Kasumi-1 (cell line): ENCODE measurements around the gene LRRK1.
"Not testable (repeated sequence)": the region's sequence is repeated elsewhere in the genome, so short reads cannot be mapped to it uniquely, and the experiment has no call there.

Source experiments
- DNase-seq, 2 experiments: peaks; one replicate each; lab custom pipeline; 2025; lab: John Stamatoyannopoulos, UW

LRRK1 gene

GRCh38 chr15:101092156-101092866 lies 173.2 kb downstream of the LRRK1 start:
- DNase-seq = no peak

DNA sequence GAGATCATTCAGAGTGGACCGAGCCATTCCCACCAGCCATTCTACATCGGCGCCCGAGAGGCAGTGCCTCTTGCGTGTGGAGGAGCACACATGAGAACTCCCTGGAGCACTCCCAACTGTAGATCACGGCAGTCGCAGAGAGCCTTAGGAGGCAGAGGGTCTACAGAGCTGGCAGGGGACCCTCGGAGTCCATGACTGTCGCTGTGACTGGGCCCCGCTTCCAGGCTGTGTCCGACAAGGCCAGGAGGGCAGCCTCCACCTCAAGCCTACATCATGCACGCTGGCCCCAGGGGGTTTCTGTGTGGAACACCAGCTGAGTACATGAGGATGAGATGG lies 173.7 kb downstream of the LRRK1 start:
- no peak for DNase-seq

DNA sequence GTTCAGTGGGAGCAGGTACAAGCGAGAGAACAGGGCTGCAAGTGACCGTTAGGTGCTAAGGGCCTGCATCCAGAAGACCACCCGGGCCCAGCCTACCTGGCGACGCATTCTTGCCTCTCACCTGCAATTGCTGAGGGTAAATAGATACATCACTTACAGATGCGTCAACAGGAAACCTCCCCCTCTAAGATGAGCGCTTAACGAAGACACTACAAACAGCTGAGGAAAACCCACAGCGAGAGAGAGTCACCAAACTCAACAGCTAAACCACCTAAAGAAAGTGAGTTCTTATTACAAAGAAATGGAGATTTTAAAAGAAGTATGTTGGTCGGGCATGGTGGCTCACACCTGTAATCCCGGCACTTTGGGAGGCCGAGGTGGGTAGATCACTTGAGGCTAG lies 174.8 kb downstream of the LRRK1 start:
- DNase-seq = no peak

DNA sequence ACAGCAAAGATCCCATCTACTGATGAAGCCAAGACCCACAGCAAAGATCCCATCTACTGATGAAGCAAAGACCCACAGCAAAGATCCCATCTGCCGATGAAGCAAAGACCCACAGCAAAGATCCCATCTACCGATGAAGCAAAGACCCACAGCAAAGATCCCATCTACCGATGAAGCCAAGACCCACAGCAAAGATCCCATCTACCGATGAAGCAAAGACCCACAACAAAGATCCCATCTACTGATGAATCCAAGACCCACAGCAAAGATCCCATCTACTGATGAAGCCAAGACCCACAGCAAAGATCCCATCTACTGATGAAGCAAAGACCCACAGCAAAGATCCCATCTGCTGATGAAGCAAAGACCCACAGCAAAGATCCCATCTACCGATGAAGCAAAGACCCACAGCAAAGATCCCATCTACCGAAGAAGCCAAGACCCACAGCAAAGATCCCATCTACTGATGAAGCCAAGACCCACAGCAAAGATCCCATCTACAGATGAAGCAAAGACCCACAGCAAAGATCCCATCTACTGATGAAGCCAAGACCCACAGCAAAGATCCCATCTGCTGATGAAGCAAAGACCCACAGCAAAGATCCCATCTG lies 176.7 kb downstream of the LRRK1 start:
- not testable (repeated sequence) for DNase-seq

DNA sequence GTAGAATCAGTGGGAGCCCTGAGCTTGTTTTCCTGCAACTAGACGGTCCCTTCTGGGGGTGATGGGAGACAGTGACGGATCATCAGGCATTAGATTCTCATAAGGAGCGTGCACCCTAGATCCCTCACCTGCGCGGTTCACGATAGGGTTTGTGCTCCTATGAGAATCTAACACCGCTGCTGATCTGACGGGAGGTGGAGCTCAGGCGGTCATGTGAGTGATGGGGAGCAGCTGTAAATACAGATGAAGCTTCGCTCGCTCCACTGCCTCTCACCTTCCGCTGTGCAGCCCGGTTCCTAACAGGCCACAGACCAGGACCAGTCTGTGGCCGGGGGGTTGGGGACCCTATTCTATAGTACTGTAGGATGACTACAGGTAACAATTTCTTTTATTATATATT lies 178.0 kb downstream of the LRRK1 start:
- DNase-seq = no peak

DNA sequence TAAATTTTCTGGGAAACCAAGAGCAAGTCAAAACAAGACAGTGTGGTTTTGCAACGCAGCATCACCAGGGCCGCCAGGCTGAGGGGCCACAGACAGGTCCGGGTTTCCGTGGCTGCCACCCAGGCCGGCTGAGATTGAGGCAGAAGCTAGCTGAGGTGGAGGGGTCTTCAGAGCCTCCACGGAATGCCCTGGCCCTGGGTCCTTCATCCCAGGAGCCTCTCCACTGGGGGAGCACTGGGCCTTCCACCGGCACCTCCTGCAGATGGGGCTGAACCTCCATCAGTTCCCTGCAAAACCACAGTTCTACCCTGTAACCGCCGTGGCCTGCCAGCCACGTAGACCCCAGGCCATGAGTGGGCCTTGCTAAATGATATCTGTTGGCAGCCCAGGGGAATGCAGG lies 180.0 kb downstream of the LRRK1 start:
- no peak for DNase-seq

DNA sequence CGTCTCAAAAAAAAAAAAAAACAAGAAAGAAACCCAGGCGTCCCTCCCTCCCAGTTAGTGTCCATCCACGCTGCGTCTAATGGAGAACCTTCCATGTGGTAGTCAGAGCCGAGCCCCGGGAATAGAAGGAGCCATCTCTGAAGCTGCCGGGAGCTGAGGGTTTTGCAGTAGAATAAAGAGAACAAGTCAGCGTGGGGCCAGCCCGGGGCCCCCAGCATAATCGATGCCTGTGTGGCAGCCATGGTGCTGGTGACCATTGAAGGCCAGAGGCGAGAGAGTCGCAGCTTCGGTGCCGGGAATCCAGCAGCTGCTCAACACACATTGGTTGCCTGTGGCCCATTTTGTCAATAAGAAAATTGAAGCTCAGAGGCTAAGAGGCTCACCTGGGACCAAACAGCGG lies 181.0 kb downstream of the LRRK1 start:
- DNase-seq = no peak

DNA sequence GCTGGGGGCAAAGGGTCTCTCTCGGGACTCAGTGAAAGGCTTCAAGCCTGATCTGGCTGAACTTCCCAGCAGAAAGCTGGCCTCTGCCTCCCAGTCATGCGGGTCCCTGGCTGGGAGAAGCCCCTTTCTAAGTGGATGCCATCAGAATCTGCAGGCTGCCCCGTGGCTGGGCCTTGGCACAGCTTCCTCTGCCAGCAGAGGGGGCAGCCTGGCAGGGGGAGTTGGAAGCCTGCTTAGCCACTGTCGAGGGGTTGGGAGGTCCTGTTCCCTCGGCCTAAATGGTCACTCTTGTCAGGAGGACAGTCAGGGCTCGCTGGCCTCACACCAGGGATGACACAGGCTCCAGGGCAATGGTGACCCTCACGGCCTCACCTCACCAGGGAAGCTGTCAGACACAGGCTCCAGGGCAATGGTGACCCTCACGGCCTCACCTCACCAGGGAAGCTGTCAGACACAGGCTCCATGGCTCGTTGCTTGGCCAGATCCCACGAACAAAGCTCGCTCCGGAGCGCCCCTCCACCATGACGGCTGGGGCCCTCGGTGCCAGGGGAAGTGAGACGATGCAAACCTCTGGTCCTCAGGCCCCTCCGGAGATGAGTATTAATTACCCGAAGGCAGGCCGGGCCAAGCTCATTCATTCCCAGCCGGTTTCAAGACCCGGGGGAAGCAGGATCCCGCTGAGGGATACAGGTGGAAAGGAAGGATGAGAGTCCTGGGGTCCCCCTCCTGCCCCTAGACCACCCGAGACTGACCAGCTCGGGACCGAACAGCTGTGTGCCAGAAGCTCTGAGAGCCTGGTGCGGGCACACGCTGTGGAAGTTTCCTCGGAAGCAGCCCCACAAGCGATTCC lies 181.7 kb downstream of the LRRK1 start:
- DNase-seq = no peak

- no peak for DNase-seq
Observed at GRCh38 chr15:101101676-101102075, 182.5 kb downstream of the LRRK1 start.

DNA sequence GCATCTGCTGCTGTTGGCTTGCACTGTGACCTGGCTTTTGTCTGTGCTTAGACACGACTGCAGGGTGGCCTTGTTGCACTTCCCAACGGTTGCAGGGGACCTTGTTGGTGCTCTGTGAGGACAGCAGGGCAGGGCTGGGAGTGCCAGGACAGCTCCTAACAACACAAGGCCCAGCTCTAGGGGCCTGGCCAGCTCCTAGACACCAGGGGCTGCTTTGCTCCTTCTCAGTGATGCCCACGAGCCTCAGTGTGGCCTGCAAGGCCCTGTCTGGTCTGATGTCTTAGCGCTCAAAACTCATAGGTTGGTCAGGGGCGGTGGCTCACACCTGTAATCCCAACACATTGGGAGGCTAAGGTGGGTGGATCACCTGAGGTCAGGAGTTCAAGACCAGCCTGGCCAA lies 183.6 kb downstream of the LRRK1 start:
- no peak for DNase-seq

GRCh38 chr15:101103598-101103997 lies 184.4 kb downstream of the LRRK1 start:
- no peak for DNase-seq

GRCh38 chr15:101104141-101104540 lies 185.0 kb downstream of the LRRK1 start:
- DNase-seq = no peak

GRCh38 chr15:101105059-101105891 lies 186.1 kb downstream of the LRRK1 start:
- no peak for DNase-seq

DNA sequence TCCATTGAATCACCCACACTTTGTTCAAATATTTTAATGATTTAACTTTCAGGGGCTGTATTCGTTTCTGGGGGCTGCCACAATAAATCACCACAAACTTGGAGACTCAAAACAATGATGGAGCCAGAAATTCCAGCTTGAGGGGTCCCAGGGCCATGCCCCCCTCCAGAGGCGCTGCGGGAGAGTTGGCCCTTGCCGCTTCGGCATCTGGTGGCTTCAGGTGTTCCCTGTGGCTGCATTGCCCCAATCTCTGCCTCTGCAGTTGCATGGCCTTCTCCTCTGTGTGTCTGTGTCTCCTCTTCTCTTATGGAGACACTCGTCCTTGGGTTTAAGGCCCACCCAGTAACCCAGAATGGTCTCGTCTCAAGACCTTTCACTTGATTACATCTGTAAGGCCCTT lies 187.9 kb downstream of the LRRK1 start:
- no peak for DNase-seq

DNA sequence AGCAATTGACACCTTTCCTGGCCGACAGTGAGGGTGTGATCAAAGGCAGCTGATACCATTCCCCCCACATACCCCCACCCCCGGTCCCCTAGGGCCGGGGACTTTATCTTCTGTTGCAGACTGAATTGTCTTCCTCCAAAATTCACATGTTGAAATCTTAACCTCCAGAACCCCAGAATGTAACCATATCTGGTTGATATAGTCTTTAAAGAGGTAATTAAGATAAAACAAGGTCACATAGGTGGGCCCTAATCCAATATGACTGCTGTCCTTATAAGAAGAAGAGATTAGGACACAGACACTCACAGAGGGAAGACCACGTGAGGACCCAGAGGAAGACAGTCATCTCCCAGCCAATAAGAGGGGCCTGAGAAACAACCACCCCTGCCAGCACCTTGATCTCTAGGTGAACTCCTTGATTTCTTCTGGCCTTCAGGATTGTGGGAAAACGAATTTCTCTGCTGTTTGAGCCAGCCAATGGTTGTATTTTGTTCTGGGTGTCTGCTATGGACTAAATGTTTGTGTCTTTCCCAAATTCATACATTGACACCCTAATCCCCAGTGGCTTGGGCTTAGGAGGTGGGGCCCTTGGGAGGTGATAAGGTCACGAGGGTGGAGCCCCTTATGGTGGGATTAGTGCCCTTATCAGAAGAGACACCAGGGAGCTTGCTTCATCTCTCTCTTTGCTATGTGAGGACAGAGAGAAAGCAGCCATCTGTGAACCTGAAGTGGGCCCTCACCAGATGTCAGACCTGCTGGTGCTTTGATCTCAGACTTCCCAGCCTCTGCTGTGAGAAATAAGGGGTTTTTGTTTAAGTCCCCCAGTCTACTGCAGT lies 188.7 kb downstream of the LRRK1 start:
- no peak for DNase-seq

GRCh38 chr15:101108461-101108775 lies 189.3 kb downstream of the LRRK1 start:
- no peak for DNase-seq

GRCh38 chr15:101108791-101109190 lies 189.6 kb downstream of the LRRK1 start:
- no peak for DNase-seq

DNA sequence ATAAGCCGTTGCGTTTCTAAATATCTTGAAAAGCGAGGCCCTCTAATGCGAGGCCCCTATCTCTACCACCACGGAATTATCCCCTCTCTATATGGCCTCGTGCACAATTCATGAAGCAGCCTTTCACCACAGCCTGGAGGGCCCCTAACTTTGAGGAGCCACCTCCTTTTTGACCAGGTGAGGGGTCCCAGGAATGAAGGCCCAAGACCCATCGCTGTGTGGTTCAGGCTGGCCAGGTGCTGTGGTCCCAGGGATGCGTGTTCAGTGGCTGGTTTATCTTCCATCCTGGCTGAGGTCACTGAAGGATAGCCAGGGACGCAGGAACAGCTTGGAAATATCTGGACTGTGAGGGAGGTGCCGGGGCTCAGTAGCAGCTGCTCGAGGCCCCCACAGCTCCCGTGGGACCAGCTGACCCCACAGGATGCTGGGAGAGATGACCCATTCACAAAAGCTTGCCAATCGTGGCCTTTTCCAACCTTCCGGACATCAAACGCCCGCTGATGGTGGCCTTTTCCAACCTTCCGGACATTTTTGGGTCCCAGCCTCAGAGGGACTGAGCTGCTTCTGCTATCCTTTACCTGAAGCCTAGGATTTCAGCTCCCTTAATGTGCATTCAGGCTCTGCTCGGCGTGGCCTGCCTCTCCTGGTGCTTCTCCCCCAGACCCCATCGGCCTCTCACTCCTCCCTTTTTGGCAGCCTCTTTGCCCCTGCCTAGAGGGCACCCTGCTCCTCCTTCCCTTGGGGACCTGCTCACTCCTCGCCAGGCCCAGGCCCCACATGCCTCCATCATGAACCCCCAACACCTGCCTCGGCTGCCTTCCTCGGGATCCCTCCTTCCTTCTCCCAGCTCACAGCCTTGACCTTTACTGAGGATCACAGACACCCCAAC lies 191.8 kb downstream of the LRRK1 start:
- no peak for DNase-seq

DNA sequence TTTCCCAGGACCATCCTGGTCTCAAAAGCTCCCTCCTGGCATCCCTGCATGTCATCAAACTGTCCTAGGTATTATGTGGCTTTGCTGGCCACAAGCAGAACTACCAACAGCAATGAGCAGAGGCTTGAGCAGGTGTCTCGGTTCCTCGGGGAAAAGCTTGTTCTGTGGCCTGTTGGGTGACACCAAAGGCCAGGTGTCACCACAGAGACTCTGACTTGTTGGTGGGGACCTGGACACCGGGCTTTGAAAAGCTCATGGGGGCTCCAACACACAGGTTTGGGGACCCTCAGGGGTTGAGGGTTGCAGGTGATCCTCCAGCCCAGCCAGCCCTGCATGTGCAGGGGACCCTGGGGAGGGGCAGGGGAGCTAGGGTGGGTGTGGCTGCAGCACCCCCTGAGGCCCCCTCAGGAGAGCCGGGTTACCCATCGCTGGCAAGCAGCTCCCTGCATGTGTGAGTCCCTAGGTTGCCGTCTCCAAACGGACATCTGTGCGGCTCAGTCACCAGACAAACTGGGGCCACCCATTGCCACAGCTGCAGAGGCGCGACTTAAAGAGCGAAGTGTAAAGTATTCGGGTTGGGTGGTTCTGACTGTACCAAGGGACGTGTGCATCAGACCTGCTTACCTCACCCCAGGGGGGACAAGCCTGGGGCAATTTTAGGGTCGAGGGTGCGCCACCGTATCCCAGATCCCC lies 192.6 kb downstream of the LRRK1 start:
- no peak for DNase-seq
